Stimulated activated CD8-positive, alpha-beta memory T cell treated with anti-CD3 and anti-CD28 coated beads, Interleukin-4, amount 100 ng/mL, for 1 hour (primary cell): ENCODE measurements around the gene PRR20G.
"Not testable (repeated sequence)": the region's sequence is repeated elsewhere in the genome, so short reads cannot be mapped to it uniquely, and the experiment has no call there.

Experiments
- DNase-seq, 2 donors: peaks; one replicate each; pipeline ENCODE4 v3.0.0-alpha.2; 2020; ENCODE audit warnings: low read depth in 2 of 2, low spot score in 1 of 2

The PRR20G gene

DNA sequence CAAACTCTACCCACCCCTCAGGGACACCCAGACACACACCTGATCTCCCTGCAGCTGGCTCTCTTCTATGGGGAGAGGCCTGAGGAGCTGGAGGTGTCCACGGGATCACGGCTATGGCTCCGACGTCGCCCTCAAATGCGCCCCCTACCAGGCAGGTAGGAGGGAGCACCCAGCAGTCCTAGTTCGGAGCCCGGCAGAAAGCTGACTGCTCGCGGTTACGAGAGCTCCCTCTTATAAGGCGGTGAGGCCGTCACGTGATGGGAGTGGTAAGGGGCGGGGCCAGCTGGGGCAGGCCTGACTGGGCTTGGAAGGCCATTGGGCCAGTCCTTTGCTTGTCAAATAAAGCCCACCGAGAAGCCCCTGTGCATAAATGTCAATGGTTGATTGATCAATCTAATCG, at the start of gene PRR20G:
PRR20G (minus strand) TSS at position 207 of the 400 bp plus-strand sequence. CDS start 681 bp downstream, outside the sequence.
- no peak for DNase-seq

DNA sequence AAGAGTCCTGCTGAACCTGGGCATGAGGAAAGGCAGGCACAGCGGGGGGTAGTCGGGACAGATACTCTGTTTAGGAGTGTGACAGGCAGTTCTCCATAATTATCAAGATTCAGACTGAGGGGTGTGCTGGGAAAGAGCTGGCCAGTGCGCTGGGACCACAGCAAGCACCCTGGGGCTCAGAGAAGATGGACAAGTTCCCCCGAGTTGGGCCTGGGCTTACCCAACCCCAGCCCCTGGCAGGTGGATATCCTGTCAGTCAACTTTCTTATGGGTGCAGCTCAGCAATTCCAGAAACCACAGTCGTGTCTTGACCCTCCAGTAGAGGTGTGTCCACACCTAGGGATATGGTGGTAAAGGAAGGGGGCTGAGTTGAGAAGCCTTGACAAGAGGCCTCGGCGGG, 49.2 kb upstream of the PRR20G start:
- DNase-seq = no peak

GRCh38 chr3:127336101-127336500, 48.3 kb upstream of the PRR20G start:
- no peak for DNase-seq

- DNase-seq = no peak
Measured at GRCh38 chr3:127330385-127330784, 42.5 kb upstream of the PRR20G start.

DNA sequence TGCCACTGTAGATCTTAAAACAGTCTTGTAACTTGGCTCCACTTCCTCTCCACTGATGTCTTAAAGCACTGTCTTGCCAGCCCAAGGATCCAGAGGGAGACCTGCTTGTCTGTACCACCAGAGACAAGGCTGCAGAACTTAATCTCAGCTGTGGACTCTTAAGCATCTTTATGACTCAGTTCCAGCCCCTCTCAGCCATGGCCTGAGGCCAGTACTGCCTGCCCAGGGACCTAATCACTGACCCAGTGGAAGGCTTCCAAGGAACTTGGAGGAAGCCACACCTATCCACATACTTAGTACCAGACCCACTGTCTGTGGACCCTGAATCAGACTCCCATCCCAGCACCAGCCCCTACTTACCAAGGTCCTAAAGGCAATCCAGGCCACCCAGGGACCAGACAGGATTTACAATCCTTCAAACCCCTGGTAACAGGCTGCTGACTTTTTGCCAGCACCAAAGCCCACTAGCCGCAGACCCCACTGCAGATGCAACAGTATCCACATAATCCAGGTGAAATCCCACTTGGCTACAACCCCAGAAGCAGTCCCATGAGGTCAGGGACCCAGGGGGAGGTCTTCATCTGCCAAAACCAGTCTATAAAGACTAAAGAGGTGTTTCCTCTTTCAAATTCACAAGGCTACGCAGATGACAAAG, 41.9 kb upstream of the PRR20G start:
- no peak for DNase-seq

GRCh38 chr3:127328421-127328820, 40.6 kb upstream of the PRR20G start:
- DNase-seq = no peak

DNA sequence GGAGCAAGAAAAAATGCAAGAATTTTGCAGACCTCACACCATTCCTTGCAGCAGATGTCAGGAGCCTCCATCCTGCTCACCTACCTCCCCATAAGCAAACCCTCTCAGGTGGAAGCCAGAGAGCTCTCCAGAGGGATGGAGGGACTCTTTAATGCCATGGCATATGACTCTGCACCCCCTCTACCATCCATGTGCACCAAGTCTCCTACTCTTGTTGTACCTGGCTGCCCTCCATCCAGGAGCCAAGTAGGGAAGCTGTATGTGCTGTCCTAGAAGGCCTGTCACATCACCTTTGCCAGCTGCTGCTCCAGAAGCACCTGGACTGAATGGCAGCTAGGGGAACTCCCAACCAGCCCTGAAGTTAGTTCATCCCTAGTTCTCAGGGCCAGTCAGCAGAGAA, 38.5 kb upstream of the PRR20G start:
- no peak for DNase-seq

GRCh38 chr3:127325629-127325961, 37.7 kb upstream of the PRR20G start:
- DNase-seq = no peak

DNA sequence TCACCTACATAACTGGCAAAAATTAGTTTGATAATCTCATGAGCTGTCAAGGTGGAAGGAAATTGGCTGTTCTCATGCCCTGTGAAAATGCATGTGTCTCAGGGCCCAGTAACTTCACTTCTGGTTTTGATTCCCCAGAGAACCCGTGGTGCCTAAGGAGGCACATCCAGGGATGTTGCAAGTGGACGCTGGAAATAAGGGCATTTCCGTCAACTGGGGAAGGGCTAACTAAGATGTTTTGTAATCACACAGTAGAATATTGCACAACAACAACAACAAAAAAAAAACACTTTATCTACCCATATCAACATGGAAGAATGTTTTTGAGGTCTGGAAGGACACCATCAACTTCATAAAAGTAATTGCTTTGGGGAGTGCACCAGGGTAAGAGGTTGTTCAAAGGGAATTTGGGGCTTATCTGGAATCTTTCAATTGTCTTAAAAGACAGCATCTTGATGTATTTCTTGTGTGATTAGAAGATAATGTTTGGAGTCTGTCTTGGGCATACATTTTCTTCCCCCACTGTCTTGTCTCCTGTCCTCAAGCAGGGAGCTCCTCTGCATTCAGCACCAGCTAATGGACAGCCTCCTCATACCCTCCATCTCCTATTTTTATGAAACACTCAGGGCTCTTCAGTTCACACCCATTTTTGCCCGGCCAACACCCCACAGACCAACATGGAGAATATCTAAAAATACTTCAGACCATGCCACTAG, 37.2 kb upstream of the PRR20G start:
- no peak for DNase-seq

DNA sequence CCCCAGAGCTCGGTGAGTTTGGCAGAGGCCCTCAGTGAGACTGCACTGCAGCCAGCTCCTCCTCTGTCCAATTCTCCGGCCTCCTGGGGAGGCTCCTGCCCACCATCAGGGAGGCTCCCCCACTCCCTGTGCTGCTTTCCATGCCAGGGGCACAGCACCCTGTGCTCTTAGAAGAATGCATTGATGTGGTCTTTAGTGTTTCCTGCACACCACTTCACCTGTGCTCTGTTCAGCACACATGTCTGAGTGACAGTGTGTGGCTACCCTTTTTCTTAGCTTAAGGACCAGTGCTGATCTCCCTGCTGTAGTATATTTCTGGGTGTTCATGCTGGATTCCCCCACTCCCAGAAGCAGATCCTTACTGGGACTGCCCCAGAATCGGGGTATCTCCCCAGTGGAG, 36.2 kb upstream of the PRR20G start:
- no peak for DNase-seq

- no peak for DNase-seq
Measured at GRCh38 chr3:127323581-127323980, 35.7 kb upstream of the PRR20G start.

- DNase-seq = no peak
Measured at GRCh38 chr3:127321371-127321770, 33.5 kb upstream of the PRR20G start.

GRCh38 chr3:127320529-127321121, 32.8 kb upstream of the PRR20G start:
- no peak for DNase-seq

GRCh38 chr3:127316685-127317084, 28.8 kb upstream of the PRR20G start:
- DNase-seq = no peak

DNA sequence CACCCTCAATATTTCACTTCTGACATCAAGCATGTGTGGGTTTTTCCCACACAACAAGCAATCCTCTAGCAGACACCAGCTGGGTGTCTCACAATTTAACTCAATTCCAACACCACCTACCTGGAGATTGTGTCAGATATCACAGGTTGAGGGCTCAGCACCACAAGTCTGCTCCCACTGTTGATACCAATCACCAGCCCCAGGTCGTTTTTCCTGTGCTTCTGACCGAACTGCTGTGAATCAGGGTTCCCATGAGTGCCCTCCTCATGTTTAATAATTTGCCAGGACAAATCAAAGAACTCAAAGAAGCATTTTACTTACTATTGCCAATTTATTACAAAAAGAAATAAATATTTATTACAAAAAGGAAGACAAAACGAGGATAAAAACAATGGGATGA, 25.0 kb upstream of the PRR20G start:
- DNase-seq = no peak

DNA sequence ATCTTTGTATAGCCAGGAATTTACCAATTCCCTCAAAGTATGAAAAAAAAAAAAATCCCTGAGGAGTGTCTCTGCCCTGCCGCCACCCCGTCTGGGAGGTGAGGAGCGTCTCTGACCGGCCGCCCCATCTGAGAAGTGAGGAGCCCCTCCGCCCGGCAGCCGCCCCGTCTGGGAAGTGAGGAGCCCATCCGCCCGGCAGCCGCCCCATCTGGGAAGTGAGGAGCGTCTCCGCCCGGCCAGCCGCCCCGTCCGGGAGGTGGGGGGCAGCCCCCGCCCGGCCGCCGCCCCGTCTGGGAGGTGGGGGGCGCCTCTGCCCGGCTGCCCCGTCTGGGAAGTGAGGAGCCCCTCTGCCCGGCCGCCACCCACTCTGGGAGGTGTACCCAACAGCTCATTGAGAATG, 21.0 kb upstream of the PRR20G start:
- not testable (repeated sequence) for DNase-seq

- no peak for DNase-seq
Measured at GRCh38 chr3:127307916-127308315, 20.1 kb upstream of the PRR20G start.

DNA sequence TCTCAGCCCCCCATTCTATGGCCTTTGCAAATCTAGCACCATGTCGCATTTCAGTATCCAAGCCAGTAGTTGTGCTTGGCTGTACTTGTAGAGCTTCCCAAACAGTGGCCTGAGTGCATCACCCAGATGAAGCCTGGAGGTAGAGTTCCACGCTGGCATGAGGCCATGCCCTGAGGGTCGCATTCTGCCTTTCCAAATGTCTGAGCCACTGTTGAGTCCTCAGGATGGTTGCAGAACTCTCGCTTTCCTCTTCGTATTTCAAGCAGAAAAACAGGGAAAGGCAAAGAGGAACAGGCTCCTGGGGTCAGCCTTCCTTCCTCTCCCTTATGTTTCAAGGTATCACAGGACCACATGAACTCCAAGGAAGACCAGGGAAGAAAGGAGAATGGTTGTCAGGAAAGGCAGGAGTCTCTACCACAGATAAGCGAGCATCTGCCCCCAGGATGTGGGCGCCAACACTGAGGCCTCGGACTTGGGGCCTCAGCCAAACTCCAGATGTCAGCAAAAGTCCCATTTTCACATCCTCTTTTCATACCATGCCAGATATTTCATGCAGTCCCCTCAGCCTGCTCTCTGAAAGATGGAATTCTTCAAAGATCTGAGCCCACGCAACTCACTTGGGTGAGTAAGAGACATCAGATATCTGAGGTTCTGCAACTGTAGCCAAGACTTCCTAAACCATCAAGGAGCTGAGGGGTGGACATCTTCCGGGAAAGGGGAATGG, 19.4 kb upstream of the PRR20G start:
- no peak for DNase-seq

- no peak for DNase-seq
Measured at GRCh38 chr3:127306361-127307111, 18.7 kb upstream of the PRR20G start.

GRCh38 chr3:127305499-127306060, 17.7 kb upstream of the PRR20G start:
- DNase-seq = no peak
